Lower leg skin (tissue), 3 donors: ENCODE data around the gene ERMAP.

Experiments
- CTCF ChIP-seq, 3 donors: fragments of 450-650 bp; IDR thresholded peaks; one replicate each; pipeline ENCODE4 v1.5.1; 2016; ENCODE audit warnings: antibody characterized with exemption in 3 of 3, mild to moderate bottlenecking in 3 of 3, moderate library complexity in 2 of 3
- POLR2A ChIP-seq, 2 donors: fragments of 450-650 bp; IDR thresholded peaks; one replicate each; pipeline ENCODE4 v1.6.1; 2016 to 2017; ENCODE audit warnings: antibody characterized with exemption in 2 of 2, mild to moderate bottlenecking in 1 of 2, moderate library complexity in 1 of 2

- no peak for TF ChIP-seq CTCF (IDR thresholded peaks at IDR 0.05)
- TF ChIP-seq POLR2A (IDR thresholded peaks at IDR 0.05), result no peak
These were observed 28.3 kb downstream of the ERMAP start for GRCh38 chr1:42845193-42845592.
